SKM-1 treated with dmso at 0.1 percent for 144 hours (cell line): ENCODE measurements around the gene ZMYM2.
"Not testable (repeated sequence)": the region's sequence is repeated elsewhere in the genome, so short reads cannot be mapped to it uniquely, and the experiment has no call there.

Source experiments
- DNase-seq: peaks from one replicate; lab custom pipeline; 2025; ENCODE audit not compliant: unreplicated experiment; lab: John Stamatoyannopoulos, UW

The ZMYM2 gene

DNA sequence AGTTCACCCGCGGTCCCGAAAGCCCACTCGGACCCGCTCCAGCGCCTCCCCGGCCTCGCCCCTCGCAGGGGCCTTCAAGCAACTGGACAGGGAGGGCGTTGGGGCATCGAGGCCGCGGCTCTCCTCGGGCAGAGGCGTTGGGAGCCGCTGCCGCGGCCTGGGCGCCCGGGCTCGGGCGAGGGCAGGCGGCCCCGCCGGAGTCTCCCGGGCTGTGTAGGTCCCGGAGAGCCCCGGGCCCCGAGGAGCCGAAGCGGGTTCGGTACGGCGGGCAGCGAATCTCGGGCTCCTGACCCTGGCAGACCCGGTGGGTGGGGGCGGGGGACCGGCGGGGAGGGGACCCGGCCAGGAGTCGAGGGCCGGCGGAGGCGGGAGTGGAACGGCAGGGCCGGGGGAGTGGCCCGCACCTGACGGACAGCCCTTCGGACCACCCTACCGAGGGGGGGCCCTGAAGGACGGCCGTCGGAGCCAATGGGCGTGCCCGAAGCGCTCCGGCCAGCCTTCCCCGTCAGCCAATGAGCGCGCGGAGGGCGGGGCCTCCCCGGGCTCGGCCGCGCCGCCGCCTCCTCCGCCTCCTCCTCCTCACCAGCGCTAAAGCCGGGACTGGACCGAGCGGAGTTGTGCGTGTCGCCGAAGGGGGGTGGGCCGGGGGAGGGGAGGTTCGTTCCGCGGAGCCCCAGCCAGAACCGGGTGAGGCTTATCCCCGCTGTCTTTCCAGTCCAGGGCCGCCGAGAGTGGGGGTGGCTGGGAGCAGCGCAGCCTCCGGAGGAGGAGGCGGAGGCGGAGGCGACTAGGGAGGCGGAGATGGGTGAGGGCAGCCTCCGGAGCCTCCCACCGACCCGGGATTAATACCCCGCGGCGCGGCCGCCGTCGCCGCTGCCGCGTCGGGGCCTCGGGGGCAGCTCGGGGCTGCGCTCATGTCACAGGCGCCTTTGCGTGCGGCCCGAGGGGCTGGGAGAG lies at the start of gene ZMYM2:
TSS of gene ZMYM2 (plus strand) at position 573 of the 957 bp plus-strand sequence. CDS start 34,346 bp downstream, outside the sequence.
- DNase-seq = peak; percentile 90

DNA sequence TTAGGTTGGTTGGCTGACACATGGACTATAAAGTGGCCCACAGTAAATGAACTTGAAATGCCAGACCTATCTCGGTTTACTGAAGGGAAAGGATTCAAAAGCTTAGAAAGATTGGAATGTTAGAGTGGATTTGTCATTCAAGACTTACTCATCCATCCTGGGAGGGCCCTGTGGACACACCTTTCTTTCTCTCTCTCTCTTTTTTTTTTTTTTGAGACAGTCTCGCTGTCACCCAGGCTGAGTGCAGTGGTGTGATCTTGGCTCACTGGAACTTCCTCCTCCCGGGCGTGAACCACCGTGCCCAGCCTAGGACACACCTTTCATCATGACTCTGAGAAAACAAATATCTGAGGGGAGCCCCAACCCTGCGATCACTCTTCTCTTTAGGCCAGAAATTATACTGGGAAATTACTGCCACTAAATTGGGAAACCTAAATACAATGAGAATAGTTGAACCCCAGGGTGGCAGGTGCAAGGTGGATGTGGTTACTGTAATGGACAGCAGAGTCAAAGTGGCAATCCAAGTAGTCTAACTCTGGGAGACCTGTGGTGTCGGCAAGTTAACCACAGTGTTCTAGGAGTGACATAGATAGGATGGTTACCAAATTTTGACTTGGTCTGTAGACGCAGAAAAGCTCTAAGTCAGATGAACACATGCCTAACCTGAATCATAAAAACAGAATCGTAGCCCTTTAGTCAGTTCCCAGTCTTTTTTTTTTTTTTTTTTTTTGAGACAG lies 48.0 kb upstream of the ZMYM2 start:
- DNase-seq = no peak

DNA sequence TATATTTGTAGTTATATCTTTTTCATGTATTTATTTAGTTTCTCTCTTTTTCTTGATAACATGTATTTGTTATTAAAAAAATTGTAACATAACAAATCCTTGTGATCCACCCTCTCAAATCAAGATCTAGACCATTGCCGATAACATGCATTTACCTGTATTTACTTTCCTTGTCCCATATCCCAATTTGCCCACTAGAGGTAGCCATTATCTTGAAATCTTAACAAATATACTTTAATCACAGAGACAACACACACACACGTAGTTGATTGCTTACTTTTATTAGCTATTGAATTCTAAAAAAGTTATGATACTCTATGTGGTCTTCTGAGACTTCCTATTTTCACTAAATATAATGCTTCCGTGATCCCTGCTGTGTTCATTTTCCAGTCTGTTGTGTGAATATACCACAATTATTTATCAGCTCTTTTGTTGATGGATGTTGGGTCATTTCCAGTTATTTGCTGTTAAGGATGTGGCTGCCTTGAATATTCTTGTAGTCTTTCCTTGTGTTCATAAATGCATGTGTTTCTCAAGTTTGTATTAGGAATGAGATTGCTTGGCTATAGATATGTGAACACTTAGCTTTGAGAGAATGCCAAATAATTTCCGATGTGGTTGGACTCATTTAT lies 31.3 kb upstream of the ZMYM2 start:
- DNase-seq = no peak

DNA sequence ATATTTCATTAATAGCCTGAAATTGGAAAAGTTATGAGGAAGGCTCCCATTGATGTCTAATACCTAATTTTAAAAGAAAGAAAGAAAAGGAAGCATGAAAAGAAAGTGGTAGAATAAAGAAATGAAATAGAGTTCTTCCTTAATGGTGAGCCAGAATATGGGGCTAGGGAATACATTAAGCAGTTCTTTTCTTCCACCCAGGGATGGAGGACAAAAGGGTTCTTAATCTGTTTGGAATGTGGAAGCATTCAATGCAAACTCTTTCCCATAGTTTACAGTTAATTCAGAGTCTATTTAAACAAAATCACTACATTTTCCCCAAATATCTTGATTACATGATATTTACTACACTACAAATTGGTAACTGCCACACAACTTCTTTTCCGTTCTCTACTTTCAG lies 18.4 kb upstream of the ZMYM2 start:
- no peak for DNase-seq

DNA sequence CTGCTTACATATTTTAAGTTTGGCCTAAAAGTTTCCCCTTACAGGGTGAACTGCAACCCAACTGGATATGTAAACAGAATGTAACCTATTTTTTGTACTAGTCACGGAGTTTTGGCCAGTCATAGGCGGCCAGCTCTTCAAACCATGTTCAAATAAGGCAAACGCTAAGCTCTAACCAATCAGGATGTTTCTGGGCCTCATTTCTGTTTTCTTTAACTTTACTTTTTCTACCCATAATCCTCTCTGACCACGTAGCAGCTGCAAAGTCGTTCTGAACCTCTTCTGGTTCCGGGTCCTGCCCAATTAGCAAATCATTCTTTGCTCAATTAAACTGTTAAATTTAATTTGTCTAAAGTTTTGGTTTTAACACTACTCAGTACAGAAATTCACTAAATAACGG lies 8.2 kb upstream of the ZMYM2 start:
- DNase-seq = no peak

DNA sequence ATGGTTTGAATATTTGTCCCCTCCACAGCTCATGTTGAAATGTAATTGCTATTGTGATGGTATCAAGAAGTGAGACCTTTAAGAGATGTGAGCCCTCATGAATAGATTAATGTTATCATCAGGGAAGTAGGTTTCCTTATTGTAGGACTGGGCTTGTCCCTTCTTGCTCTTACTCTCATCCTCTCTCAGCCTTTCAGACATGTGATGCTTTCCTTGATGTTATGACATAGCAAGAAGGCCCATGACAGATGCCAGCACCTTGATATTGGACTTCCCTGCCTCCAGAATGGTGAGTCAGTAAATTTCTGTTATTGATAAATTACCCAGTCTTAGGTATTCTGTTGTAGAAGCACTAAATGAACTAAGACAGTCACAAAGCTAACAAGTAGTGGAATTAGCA lies 5.7 kb upstream of the ZMYM2 start:
- no peak for DNase-seq

DNA sequence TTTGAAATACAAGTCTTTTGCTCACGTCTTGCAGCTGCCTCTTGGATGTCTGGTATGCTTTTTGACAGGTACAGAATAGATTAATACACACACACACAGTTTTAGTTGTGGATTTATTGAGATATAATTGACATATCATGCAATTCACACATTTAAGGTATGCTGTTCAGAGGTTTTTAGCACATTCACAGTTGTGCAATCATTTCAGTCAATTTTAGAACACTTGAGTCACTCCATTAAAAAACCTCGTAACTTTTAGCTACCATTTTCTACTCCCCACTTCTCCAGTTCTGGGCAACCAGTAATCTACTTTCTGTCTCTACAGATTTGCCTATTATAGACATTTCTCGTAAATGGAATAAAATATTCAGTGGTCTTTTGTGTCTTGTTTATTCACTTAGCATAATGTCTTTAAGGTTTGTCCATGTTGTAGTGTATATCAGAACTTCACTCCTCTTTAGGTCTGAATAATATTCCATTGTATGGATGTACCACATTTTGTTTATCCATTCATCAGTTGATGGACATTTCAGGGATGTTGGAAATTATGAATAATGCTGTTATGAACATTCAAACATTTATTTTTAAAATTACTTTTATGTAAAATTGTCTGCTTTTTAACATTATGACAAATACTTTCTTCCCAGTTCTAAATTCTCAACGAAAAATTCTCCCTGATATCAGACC lies 2.5 kb upstream of the ZMYM2 start:
- DNase-seq = no peak

DNA sequence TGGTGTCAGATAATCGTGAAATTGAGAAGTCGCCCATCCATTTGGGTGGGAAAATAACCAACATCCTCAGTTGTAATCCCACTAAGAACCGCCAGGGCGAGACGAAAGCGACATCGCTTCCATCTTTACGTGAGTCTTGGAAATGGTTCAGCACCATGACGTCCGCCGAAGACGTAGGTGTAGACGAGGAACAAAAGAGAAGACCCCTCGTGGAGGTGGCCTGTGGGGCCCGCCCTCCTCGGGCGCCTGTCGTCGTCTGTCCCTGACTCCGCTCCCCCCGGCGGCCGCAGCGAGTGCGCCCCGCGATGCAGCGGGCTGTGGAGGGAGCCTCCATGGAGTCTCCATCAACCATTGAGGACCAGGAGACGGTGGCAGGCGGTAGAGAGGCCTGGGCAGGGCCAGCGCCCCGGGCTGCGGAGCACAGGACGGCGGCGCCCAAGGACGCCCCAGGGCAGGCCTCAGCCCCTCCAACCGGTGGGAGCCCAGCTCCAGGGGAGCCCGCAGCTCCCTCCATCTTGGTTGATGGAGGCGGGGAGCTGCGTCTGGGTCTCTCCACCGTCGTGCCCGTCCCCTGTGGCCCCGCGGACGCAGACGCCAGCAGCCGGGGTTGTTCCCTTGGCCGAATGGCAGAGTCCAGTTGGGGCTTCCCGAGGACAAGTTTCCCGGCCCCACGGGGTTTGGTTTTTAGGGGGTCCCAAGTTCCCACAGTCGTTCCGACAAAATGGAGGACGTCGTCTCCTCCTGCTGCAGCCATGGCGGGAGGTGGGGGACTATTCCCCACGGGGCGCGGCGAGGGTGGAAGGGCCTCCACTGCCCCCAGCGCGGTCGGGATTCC lies 990 bp upstream of the ZMYM2 start:
- DNase-seq = no peak

DNA sequence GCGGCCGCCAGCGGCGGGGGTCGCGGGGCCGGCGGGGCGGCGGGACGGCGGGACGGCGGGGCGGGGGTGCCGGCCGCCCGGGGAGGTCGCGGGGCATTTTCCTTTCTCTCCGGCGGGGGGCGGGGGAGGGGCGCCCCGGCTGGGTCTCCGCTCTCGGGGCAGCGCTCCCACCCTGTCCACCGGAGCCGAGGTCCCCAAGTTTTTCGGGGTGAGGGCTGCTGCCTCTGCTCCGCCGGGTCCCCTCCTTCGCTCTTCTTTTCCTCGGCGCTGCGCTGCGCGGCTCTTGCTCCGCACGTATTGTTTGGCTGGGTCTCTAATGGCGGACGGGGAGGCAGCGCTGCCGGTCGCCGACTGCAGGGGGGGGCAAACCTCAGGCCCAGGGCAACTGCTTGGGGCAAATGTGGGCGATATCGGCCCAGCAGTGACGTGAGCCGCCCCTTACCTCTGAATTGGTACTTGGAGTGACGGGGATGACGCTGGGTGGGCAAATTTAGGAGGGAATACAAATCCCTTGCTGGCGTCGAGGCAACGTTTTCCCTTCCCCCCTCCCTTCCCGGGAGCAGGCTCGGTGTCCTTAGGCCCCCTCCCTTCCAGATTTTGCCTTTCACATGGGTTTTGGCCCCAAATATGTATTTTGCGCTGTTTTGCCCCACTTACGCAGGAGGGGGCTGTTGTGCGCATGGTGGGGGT lies 759 bp downstream of the ZMYM2 start:
- DNase-seq = peak; percentile 68

DNA sequence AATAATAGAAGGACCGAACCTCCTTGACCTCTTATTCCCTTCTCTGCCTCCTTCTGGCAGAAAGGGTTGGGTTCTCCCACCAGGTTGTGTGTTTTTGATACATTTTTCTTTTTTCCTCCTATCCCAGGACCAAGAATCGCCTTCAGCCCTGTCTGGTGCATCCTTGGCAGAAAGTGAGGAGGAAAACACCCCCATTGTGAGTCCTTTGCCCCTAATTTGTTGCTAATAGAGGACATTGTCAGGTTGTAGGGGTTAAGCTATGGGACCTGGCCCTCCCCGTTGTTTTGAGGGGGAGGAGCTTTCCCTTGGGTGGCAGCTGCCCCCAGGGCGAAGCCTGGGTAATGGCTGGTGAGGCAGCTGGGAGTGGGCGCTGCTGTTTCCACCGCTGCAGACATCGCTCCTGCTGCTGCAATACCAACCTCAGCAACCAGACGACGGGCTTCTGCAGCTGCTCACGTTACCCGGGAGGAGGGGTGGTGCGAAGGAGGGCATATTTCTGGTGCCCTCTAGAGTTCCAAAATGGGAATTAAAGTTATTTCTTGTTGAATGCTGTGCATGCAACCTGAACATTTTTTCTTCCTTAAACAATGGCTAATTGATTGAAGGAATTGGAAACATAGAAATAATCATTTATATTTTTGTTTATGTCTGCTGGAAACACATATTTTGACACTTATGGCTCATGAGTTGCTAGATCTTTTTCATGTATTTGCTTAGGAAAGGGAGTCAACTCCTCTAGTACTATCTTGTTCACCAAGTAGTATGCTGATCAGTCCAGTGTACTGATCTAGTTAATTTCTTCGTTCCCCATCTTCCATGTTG lies 1.5 kb downstream of the ZMYM2 start:
- peak; percentile 88 for DNase-seq

DNA sequence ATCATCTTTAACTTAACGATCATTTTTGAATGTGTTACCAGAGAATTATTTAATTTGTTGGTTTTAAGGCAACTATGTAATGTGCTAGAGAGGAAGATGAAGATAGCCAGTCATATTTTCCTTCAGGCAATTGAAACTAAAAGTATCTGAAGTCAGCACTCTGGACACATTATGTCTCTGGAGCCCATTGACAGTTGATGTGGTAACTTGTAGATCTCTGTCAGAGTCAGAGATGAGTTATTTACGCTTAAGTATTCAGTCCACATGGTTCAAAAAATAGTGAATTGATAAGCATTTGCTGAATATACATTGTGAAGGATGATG lies 2.1 kb downstream of the ZMYM2 start:
- DNase-seq = no peak

DNA sequence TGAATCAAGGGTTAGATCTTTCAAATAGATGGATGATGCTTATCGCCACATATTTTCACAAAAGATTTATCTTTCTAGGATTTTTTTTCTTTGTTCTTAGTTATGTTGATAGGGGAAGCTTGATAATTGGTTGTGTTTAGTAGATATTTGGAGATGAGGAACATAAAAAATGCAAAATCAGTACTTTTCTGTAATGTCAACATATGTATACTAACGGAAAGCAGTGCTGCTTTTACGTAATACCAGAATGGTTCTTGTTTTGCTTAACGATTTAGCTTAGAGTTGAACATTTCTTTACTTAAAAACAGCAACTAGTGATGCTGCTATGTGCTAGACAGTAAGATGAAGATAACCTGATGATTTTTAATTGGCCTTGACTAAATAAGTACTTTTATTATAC lies 3.0 kb downstream of the ZMYM2 start:
- no peak for DNase-seq

DNA sequence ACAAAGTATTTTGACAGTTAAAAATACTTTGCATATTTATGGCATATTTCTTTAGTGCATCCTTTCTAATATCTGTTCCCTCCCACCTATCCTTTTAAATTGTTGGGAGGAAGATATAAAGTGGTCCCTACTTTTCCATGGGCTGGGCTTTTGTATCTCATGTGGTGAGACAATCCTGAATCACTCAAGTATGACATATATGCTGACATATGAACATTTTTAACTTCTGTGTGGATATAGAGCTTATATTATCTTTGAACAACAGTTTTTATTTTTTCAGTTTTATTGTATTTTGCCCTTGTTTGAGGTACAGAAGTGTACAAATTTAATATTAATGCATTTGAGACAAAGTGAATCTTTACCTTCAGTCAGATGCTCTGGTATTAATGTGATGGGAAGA lies 3.4 kb downstream of the ZMYM2 start:
- DNase-seq = no peak

DNA sequence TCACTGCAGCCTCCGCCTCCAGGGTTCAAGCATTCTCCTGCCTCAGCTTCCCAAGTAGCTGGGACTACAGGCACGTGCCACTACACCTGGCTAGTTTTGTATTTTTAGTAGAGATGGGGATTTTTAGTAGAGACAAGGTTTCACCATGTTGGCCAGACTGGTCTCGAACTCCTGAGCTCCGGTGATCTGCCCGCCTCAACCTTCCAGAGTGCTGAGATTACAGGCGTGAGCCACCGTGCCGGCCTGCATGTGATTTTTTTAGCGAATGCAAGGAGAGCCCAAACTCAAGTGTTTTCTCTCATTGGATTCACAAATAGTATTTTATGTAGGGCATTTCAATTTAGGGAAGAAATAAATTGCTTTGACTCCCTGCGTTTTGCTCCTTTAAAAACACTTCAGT lies 4.4 kb downstream of the ZMYM2 start:
- DNase-seq = no peak

DNA sequence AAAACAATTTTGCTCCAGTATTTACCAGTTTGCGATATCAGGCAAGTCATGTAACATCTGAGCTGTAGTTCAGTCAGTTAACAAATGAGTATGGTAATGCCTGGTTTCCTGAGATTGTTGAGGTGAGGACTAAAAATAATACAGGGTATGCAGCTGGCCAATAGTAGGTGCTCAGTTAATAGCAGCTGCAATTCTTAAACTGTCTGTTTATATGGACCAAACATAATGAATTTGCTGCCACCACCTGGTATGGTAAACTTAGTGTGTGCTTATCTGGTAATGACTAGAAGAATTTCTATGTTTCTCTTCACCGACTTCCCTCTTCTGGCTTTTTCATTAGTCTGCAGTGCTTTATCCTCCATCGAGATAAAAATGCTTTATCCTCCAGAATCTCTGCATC lies 9.1 kb downstream of the ZMYM2 start:
- DNase-seq = no peak

DNA sequence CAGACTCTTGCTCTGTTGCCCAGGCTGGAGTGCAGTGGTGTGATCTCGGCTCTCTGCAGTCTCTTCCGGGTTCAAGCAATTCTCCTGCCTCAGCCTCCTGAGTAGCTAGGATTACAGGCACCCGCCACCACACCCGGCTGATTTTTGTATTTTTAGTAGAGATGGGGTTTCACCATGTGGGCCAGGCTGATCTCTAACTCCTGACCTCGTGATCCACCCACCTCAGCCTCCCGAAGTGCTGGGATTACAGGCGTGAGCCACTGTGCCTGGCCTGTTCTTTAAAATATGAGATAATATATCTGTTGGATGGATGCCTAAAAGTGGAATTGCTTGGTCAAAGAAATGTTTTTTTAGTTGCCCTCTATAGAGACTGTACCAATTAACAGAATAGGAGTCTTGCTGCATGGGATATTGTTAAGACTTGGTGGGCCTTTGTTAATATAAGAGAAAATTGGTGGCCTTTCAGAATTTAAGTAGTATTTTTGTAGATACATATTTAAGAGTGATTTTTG lies 16.0 kb downstream of the ZMYM2 start:
- not testable (repeated sequence) for DNase-seq

DNA sequence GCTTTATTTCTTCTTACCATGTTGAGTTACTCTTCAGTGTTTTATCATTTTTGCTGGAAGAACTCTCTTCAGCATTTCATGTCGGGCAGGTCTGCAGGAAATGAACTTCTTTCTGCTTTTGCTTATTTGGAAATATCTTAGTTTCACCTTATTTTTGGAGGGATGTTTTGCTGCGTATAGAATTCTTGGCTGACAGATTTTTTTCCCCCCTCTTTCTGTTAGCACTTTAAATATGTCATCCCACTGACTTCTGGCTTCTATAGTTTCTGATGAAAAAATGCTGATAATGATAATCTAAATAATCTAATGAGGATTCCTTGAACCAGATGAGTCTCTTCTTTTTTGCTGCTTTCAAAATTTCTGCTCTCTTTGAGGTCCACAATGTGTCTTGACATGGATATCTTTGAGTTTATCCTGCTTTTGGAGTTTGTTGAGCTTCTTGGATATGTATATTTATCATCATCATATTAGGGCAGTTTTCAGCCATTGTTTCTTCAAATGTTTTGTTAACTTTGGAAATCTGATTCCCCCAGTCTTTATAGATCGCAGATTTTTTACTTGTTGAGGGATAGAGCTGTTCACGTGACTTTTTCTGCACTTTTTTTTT lies 20.4 kb downstream of the ZMYM2 start:
- no peak for DNase-seq

DNA sequence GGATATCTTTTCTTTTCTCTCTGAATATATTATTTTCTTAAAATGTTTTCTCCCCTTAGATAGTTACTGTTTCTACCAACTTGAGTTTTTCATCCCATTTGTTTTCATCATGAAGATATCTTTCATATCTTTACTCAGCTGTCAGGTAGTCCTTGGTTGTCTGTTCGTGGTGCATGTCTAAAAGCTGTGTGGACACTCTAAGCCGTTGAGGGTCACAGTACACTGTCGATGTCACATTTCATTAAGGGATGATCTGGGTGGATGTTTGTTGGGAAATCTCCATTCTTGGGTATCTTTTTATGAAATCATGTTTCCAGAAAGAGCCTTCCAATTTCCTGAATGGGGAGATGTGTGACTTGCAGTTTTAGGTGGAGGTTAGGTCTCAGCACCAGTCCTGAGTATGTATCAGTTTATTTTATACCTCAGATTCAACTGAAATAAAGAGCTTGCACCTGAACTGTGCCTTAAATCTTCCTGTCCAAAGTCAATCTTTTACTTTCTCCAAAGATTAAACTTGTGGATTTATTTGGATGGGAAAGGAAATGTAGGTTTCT lies 23.2 kb downstream of the ZMYM2 start:
- DNase-seq = no peak
